ENCODE results near the gene ITGB1BP2.

- no peak for TF ChIP-seq CTCF (IDR thresholded peaks at IDR 0.05)
- no peak for TF ChIP-seq POLR2A (IDR thresholded peaks at IDR 0.05)
Measured at GRCh38 chrX:71291381-71291780, 10.2 kb upstream of the ITGB1BP2 start.

Measured in lower leg skin (tissue), 3 donors.